ENCODE data around the gene VEGFA.

GRCh38 chr6:43833996-43834390, 64.0 kb downstream of the VEGFA start:
- TF ChIP-seq, protein P1, sequence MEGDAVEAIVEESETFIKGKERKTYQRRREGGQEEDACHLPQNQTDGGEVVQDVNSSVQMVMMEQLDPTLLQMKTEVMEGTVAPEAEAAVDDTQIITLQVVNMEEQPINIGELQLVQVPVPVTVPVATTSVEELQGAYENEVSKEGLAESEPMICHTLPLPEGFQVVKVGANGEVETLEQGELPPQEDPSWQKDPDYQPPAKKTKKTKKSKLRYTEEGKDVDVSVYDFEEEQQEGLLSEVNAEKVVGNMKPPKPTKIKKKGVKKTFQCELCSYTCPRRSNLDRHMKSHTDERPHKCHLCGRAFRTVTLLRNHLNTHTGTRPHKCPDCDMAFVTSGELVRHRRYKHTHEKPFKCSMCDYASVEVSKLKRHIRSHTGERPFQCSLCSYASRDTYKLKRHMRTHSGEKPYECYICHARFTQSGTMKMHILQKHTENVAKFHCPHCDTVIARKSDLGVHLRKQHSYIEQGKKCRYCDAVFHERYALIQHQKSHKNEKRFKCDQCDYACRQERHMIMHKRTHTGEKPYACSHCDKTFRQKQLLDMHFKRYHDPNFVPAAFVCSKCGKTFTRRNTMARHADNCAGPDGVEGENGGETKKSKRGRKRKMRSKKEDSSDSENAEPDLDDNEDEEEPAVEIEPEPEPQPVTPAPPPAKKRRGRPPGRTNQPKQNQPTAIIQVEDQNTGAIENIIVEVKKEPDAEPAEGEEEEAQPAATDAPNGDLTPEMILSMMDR (conservative IDR thresholded peaks at IDR 0.05): no peak
- no peak for TF ChIP-seq EZH2 (IDR thresholded peaks at IDR 0.05; ENCODE audit: low read depth)

Measured in PC-9 (cell line).